GM20000 (cell line): Measurements from ENCODE around the gene PTPRQ.
"Not testable (repeated sequence)": the region's sequence is repeated elsewhere in the genome, so short reads cannot be mapped to it uniquely, and the experiment has no call there.

ENCODE experiments used
- DNase-seq: peaks from one replicate; pipeline ENCODE4 v3.0.0; 2012; ENCODE audit warnings: low spot score
- CTCF ChIP-seq: IDR thresholded peaks from 2 replicates; pipeline ENCODE4 v1.5.1; 2012; ENCODE audit warnings: mild to moderate bottlenecking, control low read depth; ENCODE audit errors: extremely low read depth, missing control alignments

Gene PTPRQ

GRCh38 chr12:80670214-80670613 lies 226.2 kb downstream of the PTPRQ start:
- no peak for DNase-seq
- TF ChIP-seq CTCF = no peak

GRCh38 chr12:80676042-80676636 lies 232.1 kb downstream of the PTPRQ start:
- DNase-seq = not testable (repeated sequence)

- no peak for TF ChIP-seq CTCF
- DNase-seq = no peak
Observed at GRCh38 chr12:80676856-80677255, 232.8 kb downstream of the PTPRQ start.

- DNase-seq = no peak
- TF ChIP-seq CTCF = no peak
Observed at GRCh38 chr12:80677994-80678393, 234.0 kb downstream of the PTPRQ start.

GRCh38 chr12:80679346-80680131 lies 235.5 kb downstream of the PTPRQ start:
- no peak for TF ChIP-seq CTCF

GRCh38 chr12:80681287-80681686 lies 237.3 kb downstream of the PTPRQ start:
- no peak for DNase-seq
- no peak for TF ChIP-seq CTCF

More at GRCh38 chr12:80679346-80680131, 235.5 kb downstream of the PTPRQ start:
- no peak for DNase-seq

- no peak for TF ChIP-seq CTCF
- no peak for DNase-seq
Observed at GRCh38 chr12:80681786-80682185, 237.8 kb downstream of the PTPRQ start.
